NT2/D1 (cell line): Measurements from ENCODE around the gene TMEM247.

Experiments
- SUZ12 ChIP-seq: IDR thresholded peaks from 2 replicates; pipeline ENCODE4 v1.6.1; 2011; ENCODE audit not compliant: insufficient read length, insufficient read depth; ENCODE audit errors: extremely low read depth
- YY1 ChIP-seq: IDR thresholded peaks from 2 replicates; pipeline ENCODE4 v1.6.1; 2011; ENCODE audit not compliant: insufficient read length, insufficient read depth
- ZNF274 ChIP-seq: IDR thresholded peaks from 2 replicates; pipeline ENCODE4 v1.6.1; 2011; ENCODE audit warnings: mild to moderate bottlenecking, low read depth, low read length

- no peak for TF ChIP-seq ZNF274
- TF ChIP-seq SUZ12 = no peak
- TF ChIP-seq YY1 = no peak
Measured at GRCh38 chr2:46459694-46460093, 19.7 kb upstream of the TMEM247 start.
